ENCODE data around the gene BCKDHB.

The BCKDHB gene

DNA sequence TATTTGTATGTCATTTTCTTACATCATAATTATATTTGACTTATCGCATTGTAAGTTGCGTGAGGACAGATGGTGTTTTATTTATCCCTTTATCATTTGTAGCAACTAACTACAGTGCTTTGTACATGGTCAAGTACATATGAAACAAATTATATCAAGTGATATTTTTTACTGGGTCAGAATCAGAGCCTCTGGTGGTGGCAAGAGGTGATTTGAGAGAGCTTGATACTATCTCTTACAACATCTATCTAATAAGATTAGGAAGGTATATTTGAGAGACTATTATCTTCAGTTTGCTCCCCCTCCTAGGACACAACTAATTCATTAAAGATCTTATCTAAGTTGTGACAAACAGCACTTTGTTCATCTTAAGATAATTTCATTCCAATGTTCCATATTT lies 47.7 kb downstream of the BCKDHB start:
- no peak for DNase-seq

DNA sequence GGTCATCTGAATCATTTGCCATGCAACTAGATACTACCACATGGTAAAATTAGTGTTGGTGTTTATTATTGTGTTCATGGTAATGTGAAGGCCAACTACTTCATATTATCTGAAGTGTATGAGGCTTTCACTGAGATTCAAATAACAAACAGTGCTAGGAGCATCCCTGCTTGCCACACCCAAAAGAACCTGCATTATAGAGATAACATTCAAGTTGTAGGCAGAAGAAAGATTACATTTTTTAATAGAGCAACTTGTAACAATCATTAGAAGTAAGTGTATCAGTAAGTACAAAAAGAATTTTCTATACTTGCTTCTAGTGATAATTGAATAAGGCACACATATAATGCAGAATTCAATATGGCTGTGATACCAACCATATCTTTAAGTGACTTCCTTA lies 49.8 kb downstream of the BCKDHB start:
- DNase-seq = no peak

DNA sequence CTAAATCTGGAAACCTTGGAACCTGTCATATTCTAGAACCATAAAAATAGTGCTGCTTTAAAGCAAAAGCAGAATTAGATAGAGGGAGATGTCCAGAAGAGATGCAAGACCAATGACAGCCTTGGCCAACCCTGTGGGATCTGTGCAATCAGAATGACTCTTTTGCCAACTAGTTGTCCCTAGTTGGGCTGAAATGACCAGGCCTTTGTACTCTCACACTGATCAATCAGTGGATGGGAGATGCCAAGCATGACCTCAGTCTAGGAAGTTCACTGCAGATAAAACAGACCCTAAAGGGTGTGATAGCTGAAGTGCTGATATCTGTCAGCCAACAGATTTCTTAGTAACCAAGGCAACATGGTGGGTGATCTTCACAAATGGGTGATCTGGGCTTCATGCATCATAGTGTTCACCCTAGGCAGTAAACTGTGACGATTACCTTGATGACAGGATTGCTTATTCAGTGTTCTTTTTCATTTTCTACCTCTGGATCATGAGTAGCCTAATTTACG lies 52.1 kb downstream of the BCKDHB start:
- DNase-seq = no peak

DNA sequence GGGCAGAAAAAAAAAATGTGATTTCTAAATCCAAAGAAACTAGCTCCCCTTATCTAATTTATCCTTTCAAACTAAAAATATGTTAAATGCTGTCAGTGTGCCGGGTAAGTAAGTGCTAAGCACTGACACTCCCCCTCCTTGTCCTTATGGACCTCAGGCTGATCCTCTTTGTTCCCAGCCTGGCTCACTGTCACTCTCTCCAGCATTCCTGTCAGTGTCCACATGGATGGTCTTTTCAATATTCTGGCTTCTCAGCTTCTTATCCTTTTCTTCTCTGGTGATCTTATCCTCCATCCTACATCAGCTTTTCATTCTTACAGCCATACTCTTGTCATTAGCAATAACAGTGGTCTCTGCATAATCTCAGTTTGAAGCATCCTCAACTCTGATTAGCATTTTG lies 55.0 kb downstream of the BCKDHB start:
- DNase-seq = no peak

DNA sequence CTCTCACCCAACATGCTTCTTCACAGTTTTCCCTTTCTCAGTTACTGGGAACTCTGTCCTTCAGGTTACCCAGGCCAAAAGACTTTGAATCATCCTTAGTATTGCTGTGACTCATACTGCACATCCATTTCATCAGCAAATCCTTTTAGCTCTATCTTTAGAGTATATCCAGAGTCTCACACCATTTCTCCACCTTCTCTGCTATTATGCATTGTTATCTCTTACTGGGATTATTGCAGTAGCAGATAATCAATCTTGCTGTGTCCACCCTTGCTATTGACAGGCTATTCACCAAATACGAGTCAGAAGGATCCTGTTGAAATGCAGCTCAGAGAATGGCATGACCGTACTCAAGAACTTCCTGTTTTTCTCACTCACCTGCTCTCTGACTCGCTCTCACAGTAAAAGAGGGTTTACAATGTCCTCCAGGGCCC lies 57.3 kb downstream of the BCKDHB start:
- DNase-seq = no peak

DNA sequence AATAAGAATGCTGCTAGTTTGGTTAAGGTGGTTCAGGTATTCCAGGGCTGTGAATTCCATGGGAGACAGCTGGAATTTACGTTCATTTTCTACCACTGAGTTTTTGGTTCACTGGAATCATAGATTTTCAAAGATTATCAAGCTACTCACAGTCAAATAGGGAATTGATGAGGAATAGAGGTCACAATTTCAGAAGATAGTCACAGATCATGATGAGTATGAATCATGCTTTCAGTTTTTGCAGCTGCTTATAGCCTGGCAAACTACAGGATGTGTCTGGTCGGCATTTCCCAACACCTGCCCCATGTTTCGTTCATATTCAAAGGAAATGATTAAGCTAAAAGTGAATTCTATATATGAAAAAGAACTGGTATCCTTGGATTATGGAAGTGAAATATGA lies 58.7 kb downstream of the BCKDHB start:
- DNase-seq = no peak

DNA sequence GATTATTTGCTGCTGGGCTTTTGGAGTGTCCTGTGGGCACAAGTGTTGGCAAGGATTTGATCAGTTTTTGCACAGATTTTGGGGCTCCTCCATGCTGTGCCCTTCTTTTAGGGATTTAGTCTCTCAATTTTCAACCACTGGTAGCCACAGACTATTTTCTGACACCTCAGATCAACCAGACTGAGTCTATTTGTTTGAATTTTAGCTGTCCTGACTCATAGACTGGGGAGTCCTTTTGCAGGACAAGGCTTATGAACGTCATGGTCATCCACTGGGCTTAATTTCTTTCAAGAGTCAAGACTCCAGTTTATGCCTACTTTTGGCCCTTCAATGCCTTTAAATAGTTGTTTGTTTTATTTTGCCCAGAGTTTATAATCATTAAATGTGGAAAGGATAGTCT lies 59.3 kb downstream of the BCKDHB start:
- DNase-seq = no peak

DNA sequence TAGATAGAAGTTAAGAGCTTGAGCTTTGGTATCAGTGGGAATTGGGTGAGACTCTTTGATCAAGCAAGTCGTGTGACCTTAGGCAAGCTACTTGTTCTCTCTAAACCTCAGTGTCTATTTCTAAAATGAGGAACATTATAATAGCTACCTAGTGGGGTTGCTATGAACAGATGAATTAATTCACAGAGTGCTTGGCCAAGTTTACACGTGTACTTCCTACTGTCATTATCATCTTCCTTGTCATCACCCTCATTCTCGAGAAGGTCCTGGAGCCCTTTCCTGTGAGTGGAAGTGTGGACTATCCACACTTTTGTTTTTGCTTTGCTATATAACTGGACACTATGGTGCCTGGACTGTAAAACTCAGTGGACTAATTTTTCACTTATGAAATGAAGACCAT lies 64.0 kb downstream of the BCKDHB start:
- no peak for DNase-seq

DNA sequence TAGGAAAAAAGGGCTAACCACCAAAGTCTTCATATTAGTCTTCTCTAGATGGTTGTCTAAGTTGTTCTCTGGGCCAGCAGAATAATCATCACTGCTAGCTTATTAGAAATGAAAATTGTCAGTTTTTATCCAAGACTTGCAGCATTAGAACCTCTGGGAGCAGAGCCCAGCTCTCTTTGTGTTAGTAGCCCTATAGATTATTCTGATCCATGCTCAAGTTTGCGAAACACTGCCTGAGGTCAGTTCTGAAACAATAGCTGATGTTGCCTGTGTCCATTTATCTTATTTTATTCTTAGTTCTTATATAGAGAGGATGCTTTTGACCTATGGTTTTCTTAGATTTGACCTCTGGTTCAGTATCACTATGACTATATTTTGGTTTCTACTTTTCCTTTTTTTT lies 66.9 kb downstream of the BCKDHB start:
- DNase-seq = no peak

DNA sequence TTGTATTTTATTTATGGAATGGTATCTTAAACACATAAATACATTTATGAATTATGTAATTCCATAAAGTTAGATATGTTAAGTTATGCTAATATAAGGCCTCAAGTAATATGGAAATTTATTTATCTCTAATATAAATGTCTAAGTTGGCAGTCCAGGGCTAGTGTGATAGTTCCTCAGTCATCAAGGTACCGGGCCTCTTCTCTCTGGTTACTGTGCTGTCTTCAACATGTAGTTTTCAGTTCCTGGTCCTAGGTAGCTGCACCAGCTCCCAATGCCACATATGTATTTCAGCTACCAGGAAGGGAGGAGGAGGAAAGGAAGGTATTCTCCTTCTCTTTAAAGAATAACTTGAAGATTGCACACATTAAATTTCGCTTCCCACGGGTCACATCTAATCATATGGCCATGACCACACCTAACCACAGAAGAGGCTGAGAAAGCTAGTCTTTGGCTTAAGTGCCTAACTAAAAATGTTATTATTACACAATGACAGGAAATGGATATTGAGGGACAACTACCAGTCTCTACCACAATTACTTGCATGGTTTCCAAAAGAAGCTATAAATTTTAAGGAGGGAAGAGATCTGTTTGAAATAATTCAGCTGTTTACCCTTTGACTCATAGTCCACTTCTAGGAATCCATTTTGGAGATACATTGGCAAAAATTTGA lies 68.6 kb downstream of the BCKDHB start:
- DNase-seq = no peak

DNA sequence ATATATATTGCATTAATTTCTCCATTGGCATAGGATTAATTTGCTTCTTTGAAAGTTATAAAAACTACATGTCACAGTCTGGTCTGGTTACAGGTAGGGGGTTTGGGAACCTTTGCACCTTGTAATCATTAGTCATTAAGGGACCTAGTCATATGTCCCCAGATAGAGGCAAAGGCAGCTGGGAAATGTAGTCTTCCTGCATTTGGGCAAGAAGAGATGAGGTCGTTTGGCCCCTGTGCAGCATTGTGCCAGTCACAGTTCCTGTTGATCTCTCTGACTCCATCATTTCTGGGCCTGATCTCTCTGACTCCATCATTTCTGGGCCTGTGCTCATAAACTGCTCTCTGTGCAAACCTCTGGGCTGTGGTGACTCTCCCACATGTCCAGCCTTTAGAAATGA lies 73.2 kb downstream of the BCKDHB start:
- DNase-seq = no peak

DNA sequence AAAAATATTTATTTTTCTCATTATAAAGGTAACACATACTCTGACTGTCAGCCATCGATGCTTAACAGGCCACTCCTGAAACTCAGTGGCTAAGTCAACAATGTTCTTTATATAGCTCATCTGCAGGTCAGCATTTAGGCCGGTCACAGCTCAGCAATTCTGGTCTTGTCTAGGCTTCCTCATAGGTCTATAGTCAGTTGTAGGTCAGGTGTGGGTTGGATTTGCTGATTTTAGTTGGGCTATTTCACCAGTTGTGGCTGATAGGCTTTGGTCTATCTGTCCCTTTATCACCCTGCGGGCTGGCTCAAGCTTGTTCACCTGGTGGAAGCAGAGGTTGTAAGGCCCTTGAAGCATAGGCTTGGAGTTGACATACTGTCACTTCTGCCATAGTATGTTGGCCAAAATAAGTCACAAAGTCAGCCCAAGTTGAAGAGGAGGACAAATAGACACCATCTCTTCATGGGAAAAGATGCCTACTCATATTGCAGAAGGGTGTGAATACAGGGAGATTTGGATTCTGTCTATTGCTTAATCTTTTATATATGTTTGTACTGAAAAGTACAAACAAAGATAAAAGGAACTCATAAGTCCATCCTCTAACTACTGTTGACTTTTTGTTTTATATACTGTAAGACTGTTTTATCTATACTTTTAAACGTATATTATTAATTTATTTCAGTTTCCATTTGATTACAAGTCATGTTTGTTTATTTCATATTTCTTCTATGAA lies 75.0 kb downstream of the BCKDHB start:
- DNase-seq = no peak

DNA sequence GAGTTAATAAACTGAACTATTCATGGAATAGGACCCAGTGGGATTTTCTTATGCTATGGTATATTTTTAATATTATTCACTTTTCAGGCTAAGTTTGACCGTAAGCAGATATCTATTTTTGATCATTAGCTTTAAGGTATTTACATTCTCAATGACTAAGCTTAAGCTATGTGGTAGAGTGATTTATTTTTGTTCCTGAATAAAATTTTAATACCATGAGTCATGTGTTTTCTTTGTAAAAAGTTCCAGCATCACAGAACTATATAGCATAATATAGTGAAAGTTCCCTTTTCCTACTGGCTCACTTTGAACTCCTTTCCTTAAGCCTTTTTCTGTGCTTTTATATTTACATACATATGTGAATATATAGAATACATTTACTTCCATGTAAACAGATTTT lies 75.8 kb downstream of the BCKDHB start:
- DNase-seq = no peak

DNA sequence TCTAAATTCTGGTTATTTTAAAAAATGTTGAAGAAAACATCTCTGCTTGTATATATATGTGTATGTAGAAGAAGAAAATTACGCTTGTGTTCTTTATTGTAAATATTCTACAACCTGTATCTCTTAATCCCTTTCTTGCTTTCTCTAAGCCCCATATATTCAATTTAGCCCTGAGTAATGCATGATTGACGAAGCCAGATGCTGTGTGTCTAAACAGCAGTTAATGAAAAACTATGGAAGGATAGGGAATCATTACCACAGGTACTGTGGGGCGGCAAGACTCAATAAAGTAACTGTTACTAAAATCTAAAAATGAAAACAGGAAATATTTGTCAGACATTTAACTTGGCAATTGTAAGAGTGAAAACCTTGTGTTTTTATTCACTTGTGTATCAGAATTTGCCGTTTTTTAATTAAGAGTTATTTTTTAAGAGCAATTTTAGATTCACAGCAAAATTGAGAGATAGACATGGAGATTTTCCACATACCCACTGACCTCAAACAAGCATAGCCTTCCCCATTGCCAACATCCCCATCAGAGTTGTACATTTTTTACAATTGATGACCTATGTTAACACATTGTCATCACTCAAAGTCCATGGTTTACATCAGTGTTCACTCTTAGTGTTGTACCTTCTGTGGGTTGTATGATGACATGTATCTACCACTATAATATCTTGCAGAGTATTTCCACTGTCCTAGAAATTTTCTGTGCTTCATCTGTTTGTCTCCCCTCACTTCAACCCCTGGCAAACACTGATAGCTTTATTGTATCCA lies 76.7 kb downstream of the BCKDHB start:
- DNase-seq = no peak

DNA sequence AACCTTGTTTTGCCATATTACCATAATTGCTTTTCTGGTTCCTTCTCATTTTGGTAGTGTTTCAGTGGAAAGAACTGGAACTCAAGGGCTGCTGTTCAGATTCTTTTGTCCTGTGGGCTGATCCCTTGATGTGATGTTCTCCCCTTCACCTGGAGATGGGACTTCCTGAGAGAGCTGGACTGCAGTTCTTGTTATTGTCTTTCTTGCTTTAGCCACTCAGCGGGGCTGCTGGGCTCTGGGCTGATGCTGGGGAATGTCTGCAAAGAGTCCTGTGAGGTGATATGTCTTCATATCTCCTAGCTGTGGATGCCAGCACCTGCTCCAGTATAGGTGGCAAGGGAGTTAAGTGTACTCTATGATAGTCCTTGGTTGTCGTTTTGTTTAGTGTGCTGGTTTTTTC lies 79.0 kb downstream of the BCKDHB start:
- no peak for DNase-seq

DNA sequence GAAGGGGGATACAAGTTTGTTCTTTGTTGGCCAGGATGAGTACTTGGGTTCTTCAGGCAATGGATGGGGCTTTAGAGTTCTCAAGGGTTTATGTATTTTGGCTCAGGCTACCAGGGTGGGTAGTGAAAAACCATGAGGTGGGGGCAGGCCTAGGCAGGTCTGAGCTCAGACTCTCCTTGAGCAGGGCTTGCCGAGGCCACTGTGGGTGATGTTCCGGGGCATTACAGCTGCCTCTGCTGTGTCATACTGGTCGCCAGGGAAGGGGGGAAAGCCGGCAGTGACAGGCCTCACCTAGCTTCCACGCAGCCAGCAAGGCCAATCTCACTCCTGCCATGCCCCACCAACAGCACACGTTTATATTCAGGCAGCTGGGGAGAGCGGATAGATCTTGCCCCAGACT lies 79.6 kb downstream of the BCKDHB start:
- DNase-seq = no peak

DNA sequence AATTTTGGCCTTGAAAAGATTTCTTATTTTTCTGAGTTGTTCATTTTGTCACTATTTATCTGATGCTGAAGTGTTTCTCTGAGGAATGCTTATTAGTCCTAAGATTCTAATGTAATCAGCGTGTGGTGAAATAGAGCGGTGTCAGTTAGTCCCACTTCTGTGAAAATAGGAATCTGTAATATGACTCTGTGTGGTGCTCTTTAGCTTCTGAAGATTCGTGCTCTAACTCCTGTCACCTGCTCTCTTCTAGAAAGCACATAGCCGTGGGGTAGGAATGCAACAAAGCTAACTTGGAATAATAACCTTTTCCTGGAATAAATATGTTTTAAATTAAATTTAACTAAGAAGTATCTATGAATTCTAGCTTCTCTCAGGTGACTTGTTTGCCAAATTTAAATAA lies 90.4 kb downstream of the BCKDHB start:
- no peak for DNase-seq

DNA sequence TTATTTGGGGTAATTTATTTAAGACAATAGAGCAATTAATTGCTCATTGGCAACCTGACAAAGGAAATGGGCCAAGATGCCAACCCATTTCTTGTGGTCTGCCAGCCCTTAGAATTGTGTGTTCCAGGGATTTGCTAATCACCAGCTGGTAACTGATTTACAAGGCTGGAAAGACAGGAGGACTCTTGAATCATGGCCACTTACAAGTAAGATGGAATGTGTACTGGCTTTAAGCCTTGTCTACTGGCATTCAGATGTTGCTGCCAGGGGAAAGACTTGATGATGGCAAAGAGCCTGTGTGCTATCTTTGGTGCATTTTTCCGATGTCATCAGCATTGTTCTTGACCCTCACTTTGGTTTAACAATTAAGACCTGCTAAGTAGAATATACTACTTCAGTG lies 91.0 kb downstream of the BCKDHB start:
- no peak for DNase-seq

DNA sequence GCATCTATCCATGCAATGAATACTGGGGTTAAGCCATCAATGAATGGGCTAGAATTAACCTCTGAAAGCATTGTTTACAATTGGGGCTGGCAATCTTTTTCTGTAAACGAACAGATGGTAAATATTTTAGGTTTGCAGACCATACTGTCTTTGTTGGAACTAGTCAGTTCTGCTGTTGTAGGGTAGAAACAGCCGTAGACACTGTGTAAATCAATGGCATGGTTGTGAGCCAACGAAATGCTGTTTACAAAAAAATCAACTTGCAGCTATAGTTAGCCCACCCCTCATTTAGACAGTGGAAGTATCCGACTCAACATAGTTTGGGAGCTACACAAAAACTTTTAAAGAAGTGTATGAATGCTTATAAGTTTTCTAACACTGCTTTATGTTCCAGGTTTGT lies 91.5 kb downstream of the BCKDHB start:
- no peak for DNase-seq

DNA sequence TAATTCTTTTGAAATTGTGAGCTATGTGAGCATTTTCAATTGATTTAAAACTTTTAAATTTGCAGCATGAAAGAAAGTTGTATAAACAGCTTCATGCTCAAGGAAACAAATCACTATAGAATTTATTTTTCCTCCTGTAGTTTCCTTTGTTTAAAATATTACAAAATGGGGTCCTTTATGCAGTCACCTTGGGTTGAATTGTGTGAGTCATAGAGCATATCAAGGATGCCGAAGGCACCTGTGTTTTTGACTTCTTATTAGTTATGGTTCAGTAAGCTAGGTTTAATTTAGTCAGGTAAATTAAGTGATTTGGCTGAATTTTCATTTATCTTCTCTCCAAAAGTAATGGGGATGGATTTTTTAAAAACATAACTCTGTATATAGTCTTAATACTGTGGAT lies 96.8 kb downstream of the BCKDHB start:
- no peak for DNase-seq

DNA sequence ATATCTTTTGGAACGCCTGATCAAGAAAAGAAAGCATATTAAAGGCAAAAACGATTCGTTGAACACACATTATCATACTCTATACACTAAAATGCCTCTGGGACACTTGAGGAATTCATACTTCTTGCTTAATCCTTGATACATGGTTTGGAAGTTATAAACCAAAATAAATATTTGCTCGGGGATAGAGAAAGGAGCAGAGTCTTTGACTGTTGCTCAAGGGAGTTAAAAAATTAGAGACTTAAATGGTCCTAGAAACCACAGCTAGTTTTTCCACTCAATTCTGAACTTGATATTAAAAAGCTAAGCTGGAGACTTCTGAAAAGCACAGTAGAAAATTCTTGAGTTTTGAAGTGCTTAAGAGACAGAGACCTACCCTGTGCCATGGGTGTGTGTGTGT lies 98.9 kb downstream of the BCKDHB start:
- no peak for DNase-seq

DNA sequence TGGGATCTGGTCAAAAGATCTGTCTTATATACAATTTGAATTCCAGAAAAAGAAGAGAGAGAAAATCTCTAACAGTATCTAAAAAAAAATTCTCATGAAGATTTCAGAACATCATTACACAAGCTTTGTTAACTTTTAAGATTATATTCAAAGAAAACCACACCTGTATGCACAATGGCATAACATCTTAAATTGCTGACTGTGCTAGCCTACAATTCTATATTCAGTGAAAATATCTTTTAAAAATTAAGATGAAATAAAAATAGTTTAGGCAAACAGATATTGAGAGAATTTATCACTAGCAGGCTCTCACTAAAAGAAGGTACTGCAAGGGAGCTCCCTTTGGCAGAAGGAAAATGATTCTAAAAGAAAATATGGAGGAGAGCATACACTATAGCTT lies 100.3 kb downstream of the BCKDHB start:
- DNase-seq = no peak

DNA sequence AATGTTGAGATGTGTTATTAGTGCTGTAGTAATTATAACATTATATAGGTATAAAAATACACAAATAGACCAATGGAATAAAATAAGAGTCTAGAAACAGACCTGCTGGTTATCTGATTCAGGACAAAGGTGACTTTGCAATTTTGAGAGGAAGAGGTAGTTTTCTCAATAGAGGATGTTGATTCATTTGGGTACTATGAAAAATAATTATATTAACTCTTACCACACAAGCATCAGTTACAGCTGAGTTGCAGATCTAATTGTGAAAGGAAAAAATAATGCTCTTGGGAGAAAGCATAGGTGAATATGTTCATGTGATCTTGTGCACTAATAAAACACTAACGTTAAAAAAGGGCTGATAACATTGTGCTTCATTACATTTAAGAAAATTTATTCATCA lies 103.0 kb downstream of the BCKDHB start:
- no peak for DNase-seq

DNA sequence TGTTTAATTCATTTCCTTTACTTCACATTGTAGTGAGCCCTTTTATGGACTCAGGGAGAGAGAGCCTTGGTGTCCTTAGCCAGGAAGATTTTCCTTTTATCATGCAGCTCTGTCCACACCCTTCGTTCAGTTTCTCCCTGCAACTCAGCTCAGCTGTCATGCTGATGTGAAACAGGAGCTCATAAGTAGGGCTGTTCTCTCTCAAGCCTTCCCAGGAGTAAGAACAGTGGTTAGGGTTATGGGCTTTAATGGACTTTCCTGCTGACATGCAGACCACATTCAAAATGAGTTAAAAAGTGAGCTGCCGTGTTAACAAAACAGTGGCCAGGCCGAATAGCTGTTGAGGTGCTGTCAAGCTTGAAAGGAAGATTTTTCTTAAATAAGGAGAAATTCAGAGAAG lies 104.1 kb downstream of the BCKDHB start:
- no peak for DNase-seq

Measured in midbrain (tissue), 1 donor.